Natural killer cell (primary cell): ENCODE data around the gene MCRS1. TPM values are rescaled to one million over a fixed set of nuclear protein-coding genes. Genes with fewer than 3 reads are reported as not detected.

Experiments
- ATAC-seq, 3 donors: fragments of 150-1000 bp in 2 of 3; fragments of 200-7000 bp in 1 of 3; cut with Tn5 transposase; 1 replicate in 1 of 3; 2 replicates in 2 of 3; pipeline ENCODE4 v1.10.0; 2021; ENCODE audit warnings: mild to moderate bottlenecking in 2 of 3, moderate library complexity in 2 of 3
- DNase-seq, 2 donors: peaks; one replicate each; pipeline versions ENCODE4 v3.0.0 to v3.0.0-alpha.2; 2013 to 2021; ENCODE audit warnings: mixed read lengths in 1 of 2
- H3K27ac ChIP-seq: one replicate; pipeline ENCODE4 v1.5.1; 2013; ENCODE audit warnings: mild to moderate bottlenecking, low read length
- H3K27me3 ChIP-seq: one replicate; pipeline ENCODE4 v1.6.1; 2013; ENCODE audit warnings: low read length; ENCODE audit not compliant: control insufficient read depth, insufficient read depth
- H3K36me3 ChIP-seq: one replicate; pipeline ENCODE4 v1.6.1; 2013; ENCODE audit warnings: low read length; ENCODE audit not compliant: control insufficient read depth, insufficient read depth
- H3K4me1 ChIP-seq: one replicate; pipeline ENCODE4 v1.6.1; 2013; ENCODE audit warnings: low read length; ENCODE audit not compliant: control insufficient read depth, insufficient read depth
- H3K4me3 ChIP-seq: one replicate; pipeline ENCODE4 v1.5.1; 2013; ENCODE audit warnings: low read length
- H3K9me3 ChIP-seq: one replicate; pipeline ENCODE4 v1.6.1; 2013; ENCODE audit warnings: low read length; ENCODE audit not compliant: control insufficient read depth, insufficient read depth
- H3K27ac Mint-ChIP-seq, 2 donors: one replicate each; pipeline ENCODE4 v1.8.0; 2022; ENCODE audit warnings: mild to moderate bottlenecking in 2 of 2, mixed read lengths in 2 of 2, moderate library complexity in 1 of 2
- H3K27me3 Mint-ChIP-seq, 2 donors: one replicate each; pipeline ENCODE4 v1.8.0; 2022; ENCODE audit warnings: low read depth in 2 of 2, mixed read lengths in 2 of 2
- H3K36me3 Mint-ChIP-seq: one replicate; pipeline ENCODE4 v1.8.0; 2022; ENCODE audit warnings: mixed read lengths
- H3K4me1 Mint-ChIP-seq, 2 donors: one replicate each; pipeline ENCODE4 v1.8.0; 2022; ENCODE audit warnings: mixed read lengths in 2 of 2
- H3K4me3 Mint-ChIP-seq: one replicate; pipeline ENCODE4 v1.8.0; 2022; ENCODE audit warnings: mild to moderate bottlenecking, moderate library complexity, mixed read lengths
- H3K9me3 Mint-ChIP-seq, 2 donors: one replicate each; pipeline ENCODE4 v1.8.0; 2022; ENCODE audit warnings: mixed read lengths in 2 of 2
- WGBS: methylation state at CpG from one replicate; pipeline ENCODE4 v1.1.7; 2013; ENCODE audit warnings: missing lambda C conversion rate; ENCODE audit not compliant: insufficient coverage; 5-methylcytosine and 5-hydroxymethylcytosine counted together
- intact Hi-C: fragments of 100-400 bp; cut with micrococcal nuclease; formaldehyde crosslinking; loops from one replicate; pipeline ENCODE4 v1.14.2; 2022
- total RNA-seq, 4 donors: library from RNA; stranded (reverse); fragments of 120-200 nt in 1 of 4; gene quantifications; one replicate each; pipeline versions ENCODE4 v1.2.3 to v1.2.4, GENCODE V29; 2013 to 2022
- TF ChIP-seq, protein P1 (sequence below): fragments of 200-600 bp; IDR thresholded peaks from one replicate; pipeline ENCODE4 v1.8.0; 2022; ENCODE audit warnings: antibody characterized with exemption

Gene MCRS1
- total RNA-seq, 3 donors from 2014 or later (not counting 1 experiment from before 2014, with no cell fraction given) = 78.4 to 96.5 (median 83.9) TPM

DNA sequence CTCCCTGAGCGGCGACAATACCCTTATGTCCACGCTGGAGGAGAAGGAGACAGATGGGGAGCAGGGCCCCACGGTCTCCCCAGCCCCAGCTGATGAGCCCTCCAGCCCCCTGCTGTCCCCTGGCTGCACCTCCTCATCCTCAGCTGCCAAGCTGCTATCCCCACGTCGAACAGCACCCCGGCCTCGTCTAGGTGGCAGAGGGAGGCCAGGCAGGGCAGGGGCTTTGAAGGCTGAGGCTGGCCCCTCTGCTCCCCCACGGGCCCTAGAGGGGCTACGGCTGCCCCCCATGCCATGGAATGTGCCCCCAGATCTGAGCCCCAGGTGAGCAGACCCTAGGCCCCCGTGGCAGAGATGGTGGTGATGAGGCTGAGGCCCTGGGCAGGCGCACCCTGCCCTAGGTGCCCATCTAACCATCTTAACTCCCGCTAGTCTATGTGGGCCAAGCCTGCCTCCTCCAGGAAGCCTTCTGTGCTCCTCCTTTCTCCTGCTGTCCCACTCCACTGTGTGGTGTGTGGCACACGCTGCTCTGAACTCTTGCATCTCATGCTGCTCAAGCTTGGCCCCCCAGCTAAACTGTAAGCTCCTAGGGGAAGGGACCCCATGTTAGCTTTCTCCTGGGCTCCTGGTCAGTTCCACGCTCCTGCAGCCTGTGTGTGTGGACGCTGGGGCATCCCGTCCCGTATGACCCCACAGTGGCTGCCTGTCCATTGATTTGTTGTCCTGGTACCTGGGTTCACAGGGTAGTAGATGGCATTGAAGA lies 12.1 kb downstream of the MCRS1 start:
- Histone ChIP-seq H3K27ac (no peak overlapping the region), H3K4me1 (peaks cover 2% of the 10 kb centered on the region), H3K27me3 (no peaks in the 10 kb centered on the region), H3K36me3 (peaks cover 46% of the 10 kb centered on the region), H3K4me3 (no peak overlapping the region), H3K9me3 (no peaks in the 10 kb centered on the region)
- intact Hi-C loops = no loop called here
- Mint-ChIP-seq H3K4me1 (peaks cover 3 to 5% of the 10 kb centered on the region in 2 donors), H3K36me3 (no peaks in the 10 kb centered on the region), H3K27me3 (peaks cover 0 to 4% of the 10 kb centered on the region in 2 donors), H3K27ac (peak overlapping the region in 1 of 2 donors; percentile 31), H3K4me3 (no peak overlapping the region), H3K9me3 (no peaks in the 10 kb centered on the region)
- DNase-seq = no peak
- WGBS = 95% methylated on average over 18 of the region's 18 CpGs
- TF ChIP-seq, protein P1, sequence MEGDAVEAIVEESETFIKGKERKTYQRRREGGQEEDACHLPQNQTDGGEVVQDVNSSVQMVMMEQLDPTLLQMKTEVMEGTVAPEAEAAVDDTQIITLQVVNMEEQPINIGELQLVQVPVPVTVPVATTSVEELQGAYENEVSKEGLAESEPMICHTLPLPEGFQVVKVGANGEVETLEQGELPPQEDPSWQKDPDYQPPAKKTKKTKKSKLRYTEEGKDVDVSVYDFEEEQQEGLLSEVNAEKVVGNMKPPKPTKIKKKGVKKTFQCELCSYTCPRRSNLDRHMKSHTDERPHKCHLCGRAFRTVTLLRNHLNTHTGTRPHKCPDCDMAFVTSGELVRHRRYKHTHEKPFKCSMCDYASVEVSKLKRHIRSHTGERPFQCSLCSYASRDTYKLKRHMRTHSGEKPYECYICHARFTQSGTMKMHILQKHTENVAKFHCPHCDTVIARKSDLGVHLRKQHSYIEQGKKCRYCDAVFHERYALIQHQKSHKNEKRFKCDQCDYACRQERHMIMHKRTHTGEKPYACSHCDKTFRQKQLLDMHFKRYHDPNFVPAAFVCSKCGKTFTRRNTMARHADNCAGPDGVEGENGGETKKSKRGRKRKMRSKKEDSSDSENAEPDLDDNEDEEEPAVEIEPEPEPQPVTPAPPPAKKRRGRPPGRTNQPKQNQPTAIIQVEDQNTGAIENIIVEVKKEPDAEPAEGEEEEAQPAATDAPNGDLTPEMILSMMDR = no peak
- no peak for ATAC-seq

GRCh38 chr12:49554266-49554665 lies 13.7 kb downstream of the MCRS1 start:
- no peak for DNase-seq
- Mint-ChIP-seq H3K36me3 (no peaks in the 10 kb centered on the region), H3K9me3 (no peaks in the 10 kb centered on the region), H3K27ac (no peak overlapping the region), H3K27me3 (peaks cover 0 to 10% of the 10 kb centered on the region in 2 donors), H3K4me3 (no peak overlapping the region), H3K4me1 (no peaks in the 10 kb centered on the region)
- WGBS = 93% methylated on average over 15 of the region's 15 CpGs
- no peak overlapping the region for H3K27ac ChIP-seq
- no peak for ATAC-seq
- intact Hi-C loops = no loop called here
- TF ChIP-seq, protein P1 = no peak
- H3K4me1 ChIP-seq = peaks cover 3% of the 10 kb centered on the region
- no peaks in the 10 kb centered on the region for H3K9me3 ChIP-seq
- H3K36me3 ChIP-seq = peaks cover 31% of the 10 kb centered on the region
- H3K4me3 ChIP-seq = no peak overlapping the region
- no peaks in the 10 kb centered on the region for H3K27me3 ChIP-seq

DNA sequence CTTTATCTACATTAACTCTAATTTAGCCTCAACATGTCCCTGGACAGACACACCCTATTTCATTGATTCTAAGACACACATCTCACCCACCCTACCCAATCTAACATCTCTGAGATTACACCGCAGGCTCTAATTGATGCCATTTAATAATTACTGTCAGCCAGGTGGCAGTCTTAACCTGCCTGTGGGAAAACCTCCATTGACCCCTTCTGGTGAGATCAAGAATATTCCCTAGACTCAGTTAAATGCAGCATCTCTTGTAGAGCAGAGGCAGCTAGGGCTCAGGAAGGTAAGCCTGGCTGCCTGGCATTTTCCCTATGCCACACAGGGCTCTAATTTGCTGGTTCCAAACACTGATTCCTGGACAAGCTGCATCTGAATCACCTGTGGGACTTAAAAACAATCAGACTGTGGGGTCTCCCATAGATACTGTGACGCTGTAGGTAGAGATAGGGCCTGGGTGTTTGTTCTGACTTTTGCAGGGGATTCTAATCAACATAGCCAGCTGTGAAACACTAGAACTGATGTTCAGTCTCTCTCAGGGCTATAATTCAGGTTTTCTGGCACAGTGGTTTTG lies 14.3 kb downstream of the MCRS1 start:
- no peaks in the 10 kb centered on the region for H3K9me3 ChIP-seq
- H3K4me3 Mint-ChIP-seq = no peak overlapping the region
- no peak overlapping the region for H3K27ac ChIP-seq
- no peak overlapping the region for H3K27ac Mint-ChIP-seq
- no peaks in the 10 kb centered on the region for H3K36me3 Mint-ChIP-seq
- H3K4me1 ChIP-seq = peaks cover 9% of the 10 kb centered on the region
- H3K9me3 Mint-ChIP-seq = no peaks in the 10 kb centered on the region
- intact Hi-C loops = no loop called here
- H3K4me1 Mint-ChIP-seq = peaks cover 0 to 4% of the 10 kb centered on the region in 2 donors
- TF ChIP-seq, protein P1 = no peak
- no peak overlapping the region for H3K4me3 ChIP-seq
- ATAC-seq = peak in 2 of 3 donors; percentile 33 to 44
- WGBS = 59% methylated on average over 2 of the region's 2 CpGs
- H3K27me3 Mint-ChIP-seq = peaks cover 0 to 10% of the 10 kb centered on the region in 2 donors
- DNase-seq = peak in 1 of 2 donors; percentile 72
- peaks cover 3% of the 10 kb centered on the region for H3K27me3 ChIP-seq
- H3K36me3 ChIP-seq = peaks cover 24% of the 10 kb centered on the region
